ENCODE measurements around the gene WFDC13. TPM values are rescaled to one million over a fixed set of nuclear protein-coding genes. Genes with fewer than 3 reads are reported as not detected.

The WFDC13 gene
- total and polyA plus RNA-seq, 4 donors: not detected

GRCh38 chr20:45752746-45753145 is 50.9 kb downstream of the WFDC13 start:
- H3K4me1 ChIP-seq (ENCODE audit: control insufficient read depth, insufficient read depth, low read length): no peaks in the 10 kb centered on the region
- DNase-seq (ENCODE audit: low read depth in 4 of 6, low spot score in 6 of 6): no peak
- H3K4me3 ChIP-seq (ENCODE audit: low read depth, low read length): no peak overlapping the region
- H3K36me3 ChIP-seq (ENCODE audit: control insufficient read depth, insufficient read depth, low read length): no peaks in the 10 kb centered on the region
- WGBS (ENCODE audit: insufficient coverage): 100% methylated on average over 2 of the region's 3 CpGs
- no peaks in the 10 kb centered on the region for H3K9me3 ChIP-seq (ENCODE audit: control insufficient read depth, insufficient read depth, low read length)
- H3K27ac ChIP-seq (ENCODE audit: low read depth, low read length): no peak overlapping the region
- H3K27me3 ChIP-seq (ENCODE audit: control insufficient read depth, insufficient read depth, low read length): no peaks in the 10 kb centered on the region

GRCh38 chr20:45758096-45758495 is 56.3 kb downstream of the WFDC13 start:
- Histone ChIP-seq H3K27me3 (ENCODE audit: control insufficient read depth, insufficient read depth, low read length) (no peaks in the 10 kb centered on the region), H3K4me1 (ENCODE audit: control insufficient read depth, insufficient read depth, low read length) (no peaks in the 10 kb centered on the region), H3K36me3 (ENCODE audit: control insufficient read depth, insufficient read depth, low read length) (no peaks in the 10 kb centered on the region), H3K4me3 (ENCODE audit: low read depth, low read length) (no peak overlapping the region), H3K9me3 (ENCODE audit: control insufficient read depth, insufficient read depth, low read length) (no peaks in the 10 kb centered on the region), H3K27ac (ENCODE audit: low read depth, low read length) (no peak overlapping the region)
- 85% methylated on average over 3 of the region's 4 CpGs for WGBS (ENCODE audit: insufficient coverage)
- DNase-seq (ENCODE audit: low read depth in 4 of 6, low spot score in 6 of 6): no peak

Small RNA genes within 50 kb of the gene (small RNA-seq; reads per million reads assigned to genes)
- gene MIR3617 (ENCODE audit: low replicate concordance) (0.16 reads per million), gene SPINT5P (ENCODE audit: low replicate concordance) (not detected)

Other genes with a start within 250 kb of the WFDC13 start
- 1 to 10 TPM; 7.0 to 8.1 TPM for gene WFDC2, start 232.3 kb upstream of the WFDC13 start, total RNA-seq
- 10 to 100 TPM; 64.9 to 70.0 TPM for gene WFDC2, start 232.3 kb upstream of the WFDC13 start, polyA plus RNA-seq (ENCODE audit: insufficient read length in 2 of 2)
- not detected for gene SPINT3, start 186.4 kb upstream of the WFDC13 start, total RNA-seq
- not detected for gene SPINT3, start 186.4 kb upstream of the WFDC13 start, polyA plus RNA-seq (ENCODE audit: insufficient read length in 2 of 2)
- gene WFDC6, start 162.6 kb upstream of the WFDC13 start, total RNA-seq: not detected
- not detected for gene WFDC6, start 162.6 kb upstream of the WFDC13 start, polyA plus RNA-seq (ENCODE audit: insufficient read length in 2 of 2)
- gene EPPIN, start 154.6 kb upstream of the WFDC13 start, total RNA-seq: under 1 TPM; 0.10 to 0.17 TPM
- gene EPPIN, start 154.6 kb upstream of the WFDC13 start, polyA plus RNA-seq (ENCODE audit: insufficient read length in 2 of 2): under 1 TPM; 0.36 to 0.41 TPM
- gene WFDC8, start 122.8 kb upstream of the WFDC13 start, total RNA-seq: not detected
- gene WFDC8, start 122.8 kb upstream of the WFDC13 start, polyA plus RNA-seq (ENCODE audit: insufficient read length in 2 of 2): under 1 TPM in 1 of 2 donors, not detected in 1; 0.30 TPM
- gene WFDC10A, start 72.3 kb upstream of the WFDC13 start, total RNA-seq: not detected
- not detected for gene WFDC10A, start 72.3 kb upstream of the WFDC13 start, polyA plus RNA-seq (ENCODE audit: insufficient read length in 2 of 2)
- gene WFDC9, start 70.8 kb upstream of the WFDC13 start, total RNA-seq: not detected
- gene WFDC9, start 70.8 kb upstream of the WFDC13 start, polyA plus RNA-seq (ENCODE audit: insufficient read length in 2 of 2): not detected
- not detected for gene WFDC11, start 31.8 kb upstream of the WFDC13 start, total RNA-seq
- not detected for gene WFDC11, start 31.8 kb upstream of the WFDC13 start, polyA plus RNA-seq (ENCODE audit: insufficient read length in 2 of 2)
- gene WFDC10B, start 3.0 kb downstream of the WFDC13 start, total RNA-seq: not detected
- gene WFDC10B, start 3.0 kb downstream of the WFDC13 start, polyA plus RNA-seq (ENCODE audit: insufficient read length in 2 of 2): not detected
- not detected for gene SPINT4, start 20.3 kb downstream of the WFDC13 start, total RNA-seq
- not detected for gene SPINT4, start 20.3 kb downstream of the WFDC13 start, polyA plus RNA-seq (ENCODE audit: insufficient read length in 2 of 2)
- 1 to 10 TPM in 1 of 2 donors, under 1 TPM in 1; 0.59 to 2.8 TPM for gene WFDC3, start 89.8 kb downstream of the WFDC13 start, total RNA-seq
- gene WFDC3, start 89.8 kb downstream of the WFDC13 start, polyA plus RNA-seq (ENCODE audit: insufficient read length in 2 of 2): 1 to 10 TPM; 2.5 to 3.0 TPM
- 10 to 100 TPM; 15.3 to 20.3 TPM for gene DNTTIP1, start 89.9 kb downstream of the WFDC13 start, total RNA-seq
- gene DNTTIP1, start 89.9 kb downstream of the WFDC13 start, polyA plus RNA-seq (ENCODE audit: insufficient read length in 2 of 2): 10 to 100 TPM; 38.9 to 40.5 TPM
- gene UBE2C, start 110.6 kb downstream of the WFDC13 start, total RNA-seq: 10 to 100 TPM in 1 of 2 donors, 1 to 10 TPM in 1; 7.1 to 31.7 TPM
- 10 to 100 TPM; 27.0 to 36.0 TPM for gene UBE2C, start 110.6 kb downstream of the WFDC13 start, polyA plus RNA-seq (ENCODE audit: insufficient read length in 2 of 2)
- 1 to 10 TPM; 1.1 to 2.4 TPM for gene TNNC2, start 125.3 kb downstream of the WFDC13 start, total RNA-seq
- 1 to 10 TPM; 3.2 to 8.8 TPM for gene TNNC2, start 125.3 kb downstream of the WFDC13 start, polyA plus RNA-seq (ENCODE audit: insufficient read length in 2 of 2)
- gene SNX21, start 131.8 kb downstream of the WFDC13 start, total RNA-seq: 10 to 100 TPM; 23.8 to 40.4 TPM
- gene SNX21, start 131.8 kb downstream of the WFDC13 start, polyA plus RNA-seq (ENCODE audit: insufficient read length in 2 of 2): 10 to 100 TPM; 35.8 to 40.7 TPM
- 10 to 100 TPM; 27.8 to 37.9 TPM for gene ACOT8, start 155.4 kb downstream of the WFDC13 start, total RNA-seq
- 10 to 100 TPM; 38.7 to 46.3 TPM for gene ACOT8, start 155.4 kb downstream of the WFDC13 start, polyA plus RNA-seq (ENCODE audit: insufficient read length in 2 of 2)
- gene ZSWIM3, start 155.6 kb downstream of the WFDC13 start, total RNA-seq: 1 to 10 TPM; 8.8 to 9.3 TPM
- gene ZSWIM3, start 155.6 kb downstream of the WFDC13 start, polyA plus RNA-seq (ENCODE audit: insufficient read length in 2 of 2): 1 to 10 TPM; 6.1 to 7.2 TPM
- gene ZSWIM1, start 179.2 kb downstream of the WFDC13 start, total RNA-seq: 10 to 100 TPM in 1 of 2 donors, 1 to 10 TPM in 1; 5.5 to 12.0 TPM
- 10 to 100 TPM; 15.9 to 18.3 TPM for gene ZSWIM1, start 179.2 kb downstream of the WFDC13 start, polyA plus RNA-seq (ENCODE audit: insufficient read length in 2 of 2)
- gene SPATA25, start 185.6 kb downstream of the WFDC13 start, total RNA-seq: 1 to 10 TPM; 1.3 to 3.0 TPM
- gene SPATA25, start 185.6 kb downstream of the WFDC13 start, polyA plus RNA-seq (ENCODE audit: insufficient read length in 2 of 2): 1 to 10 TPM; 2.6 to 5.6 TPM
- gene NEURL2, start 189.2 kb downstream of the WFDC13 start, total RNA-seq: 1 to 10 TPM; 2.4 to 6.3 TPM
- 1 to 10 TPM; 3.6 to 7.0 TPM for gene NEURL2, start 189.2 kb downstream of the WFDC13 start, polyA plus RNA-seq (ENCODE audit: insufficient read length in 2 of 2)
- gene CTSA, start 189.3 kb downstream of the WFDC13 start, total RNA-seq: 10 to 100 TPM; 29.4 to 58.4 TPM
- 100 to 1,000 TPM in 1 of 2 donors, 10 to 100 TPM in 1; 75.7 to 102 TPM for gene CTSA, start 189.3 kb downstream of the WFDC13 start, polyA plus RNA-seq (ENCODE audit: insufficient read length in 2 of 2)
- 100 to 1,000 TPM in 1 of 2 donors, 10 to 100 TPM in 1; 73.7 to 471 TPM for gene PLTP, start 210.1 kb downstream of the WFDC13 start, total RNA-seq
- gene PLTP, start 210.1 kb downstream of the WFDC13 start, polyA plus RNA-seq (ENCODE audit: insufficient read length in 2 of 2): 100 to 1,000 TPM; 222 to 234 TPM
- 10 to 100 TPM; 13.0 to 15.9 TPM for gene PCIF1, start 232.6 kb downstream of the WFDC13 start, total RNA-seq
- 10 to 100 TPM; 46.0 to 49.9 TPM for gene PCIF1, start 232.6 kb downstream of the WFDC13 start, polyA plus RNA-seq (ENCODE audit: insufficient read length in 2 of 2)

All from spinal cord (tissue), 10 donors.